Middle frontal gyrus (tissue), 1 donor: ENCODE results near the gene SLC2A13.
"Not testable (repeated sequence)": the region's sequence is repeated elsewhere in the genome, so short reads cannot be mapped to it uniquely, and the experiment has no call there.

ENCODE experiments used
- DNase-seq: peaks from one replicate; pipeline ENCODE4 v3.0.0-alpha.2; 2015; ENCODE audit warnings: low spot score; ENCODE audit errors: extremely low spot score

The SLC2A13 gene

DNA sequence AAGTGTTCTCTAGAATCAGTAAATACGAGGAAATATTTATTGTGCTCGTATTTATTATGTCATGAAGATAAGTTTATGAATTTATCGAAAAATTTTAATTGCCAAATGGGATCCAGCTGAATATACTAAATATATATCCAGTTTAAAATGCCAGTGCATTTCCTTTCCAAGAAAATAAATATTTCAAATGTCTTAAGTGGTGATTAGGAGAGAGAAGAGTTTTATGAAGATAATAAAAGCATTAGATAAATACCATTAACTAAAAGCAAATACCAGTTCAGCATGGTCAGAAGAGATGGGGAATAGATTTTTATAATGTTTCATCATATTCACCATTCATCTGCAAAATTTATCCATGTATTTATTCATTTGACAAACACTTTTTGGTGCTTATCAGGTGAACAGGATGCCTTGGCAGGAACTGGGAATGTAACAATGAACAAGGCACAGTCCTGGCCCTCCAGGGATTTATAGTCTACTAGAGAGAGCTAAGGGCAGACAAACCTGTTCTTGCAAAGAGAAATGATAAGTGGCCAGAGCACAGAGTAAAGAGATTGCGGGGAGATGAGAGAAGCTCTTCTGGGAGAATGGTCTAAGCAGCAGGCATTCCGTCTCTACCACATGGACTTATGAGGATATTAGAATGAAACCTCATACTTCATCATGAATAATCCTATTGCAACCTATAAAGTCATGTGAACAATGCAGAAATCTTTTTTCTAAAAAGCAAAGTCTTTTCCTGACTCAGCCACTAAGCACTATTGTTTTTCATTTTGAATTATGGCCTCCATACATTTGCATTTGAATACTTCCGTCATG, 342.6 kb downstream of the SLC2A13 start:
- DNase-seq: no peak

DNA sequence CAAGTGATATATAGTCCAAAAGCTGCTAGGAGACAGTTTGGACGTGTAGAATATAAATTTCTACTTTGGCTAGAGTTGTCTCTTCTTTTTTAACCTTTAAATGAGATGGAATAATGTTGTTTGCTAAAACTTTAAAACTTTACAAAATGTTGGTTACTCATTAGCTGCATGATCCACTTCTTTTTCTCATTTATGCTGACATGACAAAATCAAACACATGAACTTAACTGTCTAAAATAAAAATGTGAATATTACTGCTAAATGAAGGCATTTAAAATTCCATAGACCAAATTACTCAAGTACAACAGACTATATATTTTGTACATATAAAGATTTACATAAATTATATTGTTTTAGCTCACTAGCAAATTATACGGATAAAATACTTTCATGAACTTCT, 350.4 kb downstream of the SLC2A13 start:
- no peak for DNase-seq

DNA sequence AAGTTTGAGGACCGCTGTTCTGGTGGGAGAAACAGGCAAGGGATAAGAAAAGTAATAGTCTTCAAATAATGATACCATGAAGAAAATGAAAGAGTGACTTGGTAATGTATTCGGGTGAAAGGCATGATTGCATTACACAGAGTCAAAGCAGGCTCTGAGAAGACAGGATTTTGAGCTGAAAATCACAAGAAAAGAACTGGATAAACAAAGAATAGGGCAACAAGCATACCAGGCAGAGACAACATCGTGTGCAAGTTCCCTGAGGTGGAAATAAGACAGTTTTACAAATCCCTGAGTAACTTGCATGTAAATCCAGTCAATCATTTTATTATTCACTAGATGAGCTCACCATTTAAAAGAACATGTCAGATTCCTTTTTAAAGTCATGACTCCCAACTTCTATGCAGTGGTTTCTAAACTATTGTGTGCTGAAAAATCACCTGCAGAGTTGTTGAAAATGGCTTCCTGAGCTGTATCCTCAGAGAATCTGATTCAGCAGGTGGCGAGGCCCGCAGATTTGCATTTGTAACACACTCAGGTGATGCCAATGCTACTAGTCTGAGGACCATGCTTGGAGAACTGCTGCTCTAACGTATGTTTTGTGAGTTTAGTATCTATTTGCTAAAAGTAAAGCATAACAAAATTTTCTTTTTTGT, 353.3 kb downstream of the SLC2A13 start:
- no peak for DNase-seq

DNA sequence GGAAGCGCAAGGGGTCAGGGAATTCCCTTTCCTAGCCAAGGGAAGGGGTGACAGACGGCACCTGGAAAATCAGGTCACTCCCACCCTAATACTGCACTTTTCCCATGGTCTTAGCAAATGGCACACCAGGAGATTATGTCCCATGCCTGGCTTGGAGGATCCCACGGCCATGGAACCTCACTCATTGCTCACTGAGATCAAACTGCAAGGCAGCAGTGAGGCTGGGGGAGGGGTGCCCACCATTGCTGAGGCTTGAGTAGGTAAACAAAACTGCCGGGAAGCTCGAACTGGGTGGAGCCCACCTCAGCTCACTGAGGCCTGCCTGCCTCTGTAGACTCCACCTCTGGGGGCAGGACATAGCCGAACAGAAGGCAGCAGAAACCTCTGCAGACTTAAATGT, 359.7 kb downstream of the SLC2A13 start:
- not testable (repeated sequence) for DNase-seq

DNA sequence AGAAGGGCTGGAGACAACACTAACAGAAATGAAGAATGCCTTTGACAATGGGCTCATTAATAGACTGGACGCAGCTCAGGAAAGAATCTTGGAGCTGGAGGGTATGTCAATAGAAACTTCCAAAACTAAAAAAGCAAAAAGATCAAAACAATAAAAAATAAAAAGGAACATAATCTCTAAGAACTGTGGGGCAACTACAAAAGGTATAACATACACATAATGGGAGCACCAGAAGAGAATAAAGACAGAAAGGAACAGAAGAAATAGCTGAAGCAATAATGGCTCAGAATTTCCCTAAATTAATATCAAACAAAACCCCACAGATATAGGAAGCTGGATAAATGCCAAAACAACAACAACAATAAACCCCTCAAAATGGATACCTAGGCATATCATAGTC, 362.2 kb downstream of the SLC2A13 start:
- no peak for DNase-seq

DNA sequence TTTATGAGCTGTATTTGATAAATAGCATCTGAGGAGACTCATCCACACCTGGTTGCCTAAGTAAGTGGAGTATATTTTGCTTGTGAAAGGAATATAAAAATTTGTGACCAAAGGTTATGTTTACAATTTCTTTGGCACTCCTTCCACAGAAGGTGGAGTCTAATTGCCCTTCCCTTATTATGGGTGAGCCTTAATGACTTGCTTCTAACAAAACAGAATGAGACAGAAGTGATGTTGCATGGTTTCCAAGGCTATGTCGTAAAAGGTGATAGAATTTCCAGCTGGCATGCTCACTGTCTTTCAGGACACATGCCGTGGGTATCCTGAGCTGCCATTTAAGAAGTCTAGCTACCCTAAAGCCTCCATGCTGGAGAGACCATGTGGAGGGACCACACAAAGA, 369.5 kb downstream of the SLC2A13 start:
- DNase-seq: no peak

DNA sequence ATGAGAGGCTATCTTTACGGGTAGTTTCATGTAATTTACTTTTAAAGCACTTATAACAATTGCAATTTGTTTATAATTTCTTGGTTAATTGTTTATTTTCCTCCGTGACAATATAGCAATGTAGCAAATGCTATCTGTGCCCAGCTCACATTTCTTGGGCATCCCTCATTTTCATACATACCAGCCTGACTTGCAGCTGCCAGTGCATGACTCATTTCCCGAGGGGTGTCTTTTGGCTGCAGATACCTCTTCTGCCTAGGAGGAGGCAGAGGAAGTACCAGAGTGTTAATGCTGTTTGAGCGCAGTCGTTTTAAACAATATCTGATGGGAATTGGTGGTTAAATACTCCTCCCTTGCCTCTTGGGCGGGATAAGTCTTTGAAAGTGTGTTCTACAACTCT, 382.1 kb downstream of the SLC2A13 start:
- peak; percentile 29 for DNase-seq

DNA sequence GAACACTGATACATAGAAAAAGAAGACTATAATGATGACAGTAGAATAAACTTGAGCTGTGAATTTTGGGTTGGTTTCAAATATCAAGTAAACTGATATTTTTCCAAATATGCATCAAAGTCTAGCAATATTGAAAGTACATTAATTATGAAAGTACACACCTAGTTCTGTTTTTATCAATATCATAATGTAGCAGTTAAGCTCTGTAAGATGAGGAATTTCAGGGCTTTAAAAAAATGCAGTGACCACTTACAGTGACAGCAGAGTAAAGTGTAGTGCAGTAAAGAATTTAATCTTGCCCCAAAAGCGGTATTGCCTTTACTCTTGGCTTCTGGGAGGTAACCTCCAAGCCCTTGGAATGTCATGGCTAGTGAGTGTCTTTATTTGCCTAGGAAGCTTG, 383.4 kb downstream of the SLC2A13 start:
- DNase-seq: no peak

DNA sequence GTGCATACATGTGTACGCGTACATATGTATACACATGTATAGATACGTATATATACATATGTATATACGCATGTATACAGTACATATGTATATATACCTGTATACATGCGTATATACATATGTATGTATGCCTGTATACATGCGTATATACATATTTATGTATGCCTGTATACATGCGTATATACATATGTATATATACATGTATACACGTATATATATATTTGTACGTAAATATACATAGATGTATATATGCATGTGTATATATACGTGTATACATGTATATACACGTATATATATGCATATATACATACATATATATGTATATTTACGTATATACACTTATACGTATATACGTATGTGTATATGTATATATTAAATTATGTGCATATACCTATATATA, 392.3 kb downstream of the SLC2A13 start:
- no peak for DNase-seq

DNA sequence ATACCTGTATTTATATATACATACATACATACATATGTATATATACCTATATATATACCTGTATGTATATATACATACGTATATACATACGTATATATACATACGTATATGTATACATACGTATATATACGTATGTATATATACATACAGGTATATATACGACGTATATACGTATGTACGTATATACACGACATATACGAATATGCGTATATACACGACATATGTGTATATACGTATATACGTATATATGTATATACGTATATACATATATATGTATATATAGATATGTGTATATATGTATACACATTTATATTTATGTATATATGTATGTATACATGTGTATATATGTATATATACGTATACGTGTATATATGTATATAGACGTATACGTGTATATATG, 393.5 kb downstream of the SLC2A13 start:
- no peak for DNase-seq
